Activated naive CD4-positive, alpha-beta T cell treated with anti-CD3 and anti-CD28 coated beads, Interleukin-2, amount 50 U/mL, for 72 hours (primary cell): ENCODE data around the gene TOMM40L. TPM values are rescaled to one million over a fixed set of nuclear protein-coding genes. Genes with fewer than 3 reads are reported as not detected.

Experiments used
- ATAC-seq, 2 donors: fragments of 150-1000 bp; cut with Tn5 transposase; 2 replicates each; pipeline ENCODE4 v1.10.0; 2021; ENCODE audit warnings: mild to moderate bottlenecking in 2 of 2, moderate library complexity in 2 of 2
- DNase-seq, 2 donors: peaks; one replicate each; pipeline ENCODE4 v3.0.0; 2021 to 2022; ENCODE audit warnings: low spot score in 2 of 2
- H3K27ac Mint-ChIP-seq, 2 donors: one replicate each; pipeline ENCODE4 v1.8.0; 2022; ENCODE audit warnings: mild to moderate bottlenecking in 2 of 2, mixed read lengths in 2 of 2
- H3K36me3 Mint-ChIP-seq, 2 donors: one replicate each; pipeline ENCODE4 v1.8.0; 2022; ENCODE audit warnings: mixed read lengths in 2 of 2
- H3K9me3 Mint-ChIP-seq, 2 donors: one replicate each; pipeline ENCODE4 v1.8.0; 2022; ENCODE audit warnings: mixed read lengths in 2 of 2
- total RNA-seq, 2 donors: library from RNA; stranded (reverse); gene quantifications; one replicate each; pipeline ENCODE4 v1.2.3, GENCODE V29; 2022

The TOMM40L gene
- total RNA-seq, 2 donors from 2014 or later: 13.3 to 17.7 TPM

DNA sequence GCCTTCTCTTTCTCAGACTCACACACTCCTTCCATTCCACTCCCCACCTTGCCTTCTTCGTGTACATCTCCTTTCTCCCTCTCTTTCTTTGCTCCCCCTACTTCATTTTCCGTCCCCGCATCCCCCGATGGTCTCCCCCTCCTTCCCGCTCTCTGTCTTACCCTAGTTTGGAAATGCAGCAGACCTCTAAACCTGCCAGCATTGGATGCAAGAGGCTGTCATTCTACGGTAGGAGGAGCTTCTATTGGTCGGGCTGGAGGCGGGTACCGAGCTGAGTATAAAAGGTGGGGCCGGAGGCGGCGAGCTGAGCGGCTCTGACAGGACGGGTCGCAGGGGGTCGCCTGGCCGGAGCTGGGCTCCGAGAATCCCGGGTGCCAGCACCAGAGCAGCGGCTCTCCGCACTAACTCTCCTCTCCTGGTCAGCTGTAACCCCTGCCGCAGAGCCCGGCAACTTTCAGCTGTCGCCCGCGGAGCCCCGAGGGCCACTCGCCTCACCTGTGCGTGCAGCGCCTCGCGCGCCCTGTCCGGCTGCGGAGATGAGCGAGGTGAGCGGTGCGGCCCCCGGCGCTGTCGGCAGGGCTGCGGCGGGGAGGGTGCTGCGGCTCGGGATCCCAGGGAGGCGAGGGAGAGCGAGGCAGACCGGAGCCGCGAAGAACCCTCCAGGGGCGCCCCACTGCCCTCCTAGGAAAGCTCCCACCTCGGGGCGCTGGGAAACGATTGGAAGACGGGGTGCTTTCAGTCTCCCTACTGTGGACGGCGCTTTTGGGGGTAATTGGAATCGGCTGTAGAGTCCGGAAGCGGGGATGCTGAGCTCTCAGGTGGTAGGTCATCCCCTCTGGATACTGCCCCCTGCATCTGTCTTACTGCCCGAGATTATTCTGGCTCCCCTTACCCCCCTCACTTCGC is 32.8 kb downstream of the TOMM40L start, which contains the start of gene PCP4L1:
Gene PCP4L1 (plus strand): TSS at position 307 of the 906 bp plus-strand sequence. CDS start 230 bp downstream, at position 537.
- DNase-seq (peak in 1 of 2 donors; percentile 58), ATAC-seq (peak; percentile 94 to 95)
- H3K36me3 Mint-ChIP-seq: peaks cover 27 to 34% of the 10 kb centered on the region in 2 donors
- peaks cover 9 to 16% of the 10 kb centered on the region in 2 donors for H3K9me3 Mint-ChIP-seq
- H3K27ac Mint-ChIP-seq: no peak within 1 kb of the TSS

GRCh38 chr1:161259345-161259702 is 33.5 kb downstream of the TOMM40L start:
- DNase-seq: no peak
- Mint-ChIP-seq H3K27ac (no peak overlapping the region), H3K36me3 (peaks cover 27 to 34% of the 10 kb centered on the region in 2 donors), H3K9me3 (peaks cover 9 to 16% of the 10 kb centered on the region in 2 donors)
- no peak for ATAC-seq

DNA sequence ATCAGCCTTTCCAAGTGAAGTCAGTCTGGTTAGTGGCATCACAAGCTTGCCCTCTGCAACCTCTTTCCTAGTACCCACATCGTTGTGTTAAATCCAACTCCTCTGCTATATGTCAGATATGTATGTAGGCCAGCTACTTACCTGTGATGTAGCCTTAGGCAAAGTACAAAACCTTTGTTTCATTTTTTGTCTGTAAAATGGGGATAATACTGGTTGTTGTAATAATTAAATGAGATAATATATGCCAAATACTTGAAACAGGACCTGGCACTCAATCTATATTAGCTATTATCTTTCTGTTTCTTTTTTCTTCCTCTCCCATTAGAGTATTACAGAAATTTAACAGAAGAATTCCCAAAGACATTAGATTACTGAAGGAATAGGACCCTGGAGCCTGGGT is 33.9 kb downstream of the TOMM40L start:
- Mint-ChIP-seq H3K27ac (no peak overlapping the region), H3K9me3 (peaks cover 9 to 16% of the 10 kb centered on the region in 2 donors), H3K36me3 (peaks cover 27 to 34% of the 10 kb centered on the region in 2 donors)
- DNase-seq (no peak), ATAC-seq (no peak)

DNA sequence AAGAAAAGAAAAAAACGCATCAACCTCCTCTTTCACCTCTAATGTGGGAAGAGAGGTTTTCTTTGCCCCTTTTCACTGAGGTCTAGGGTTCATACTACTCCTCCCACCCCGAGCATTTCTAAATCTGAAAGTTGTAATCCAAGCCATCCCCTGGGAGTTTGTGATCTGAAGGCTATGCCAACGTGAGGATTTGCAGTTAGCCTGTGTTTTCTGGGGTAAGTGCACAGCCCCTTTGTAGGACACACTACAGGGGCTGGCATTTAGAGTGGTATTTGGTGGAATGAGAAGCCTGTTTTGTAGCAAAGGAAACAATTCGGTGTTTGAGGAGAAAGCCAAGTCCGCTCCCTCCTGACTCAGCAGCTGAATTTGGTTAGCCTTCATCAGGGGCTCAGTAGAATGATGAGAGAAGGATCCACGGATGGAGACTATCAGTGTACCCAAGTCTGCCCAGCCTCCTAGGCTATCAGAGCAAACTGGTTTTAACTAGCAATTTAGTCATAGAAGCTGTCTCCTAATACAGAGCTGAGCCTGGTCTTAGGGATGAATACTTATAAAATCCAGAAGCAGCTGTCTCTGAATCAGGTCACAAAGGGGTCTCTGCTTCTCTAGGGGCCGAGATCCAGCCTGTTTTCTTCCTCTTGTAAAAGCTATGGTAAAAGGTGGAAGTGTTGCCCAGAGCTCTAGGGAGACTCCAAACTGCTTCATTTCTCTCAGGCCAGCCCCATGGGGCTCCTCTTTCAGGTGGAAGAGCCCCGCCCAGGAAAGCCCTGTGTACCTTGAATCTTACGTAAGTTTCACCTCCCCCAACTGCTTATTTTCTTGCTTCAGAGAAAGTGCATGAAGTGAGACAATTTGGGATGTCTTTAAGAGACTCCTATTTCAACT is 34.8 kb downstream of the TOMM40L start:
- ATAC-seq: no peak
- H3K36me3 Mint-ChIP-seq: peaks cover 27 to 29% of the 10 kb centered on the region in 2 donors
- no peak overlapping the region for H3K27ac Mint-ChIP-seq
- no peak for DNase-seq
- peaks cover 7 to 13% of the 10 kb centered on the region in 2 donors for H3K9me3 Mint-ChIP-seq

DNA sequence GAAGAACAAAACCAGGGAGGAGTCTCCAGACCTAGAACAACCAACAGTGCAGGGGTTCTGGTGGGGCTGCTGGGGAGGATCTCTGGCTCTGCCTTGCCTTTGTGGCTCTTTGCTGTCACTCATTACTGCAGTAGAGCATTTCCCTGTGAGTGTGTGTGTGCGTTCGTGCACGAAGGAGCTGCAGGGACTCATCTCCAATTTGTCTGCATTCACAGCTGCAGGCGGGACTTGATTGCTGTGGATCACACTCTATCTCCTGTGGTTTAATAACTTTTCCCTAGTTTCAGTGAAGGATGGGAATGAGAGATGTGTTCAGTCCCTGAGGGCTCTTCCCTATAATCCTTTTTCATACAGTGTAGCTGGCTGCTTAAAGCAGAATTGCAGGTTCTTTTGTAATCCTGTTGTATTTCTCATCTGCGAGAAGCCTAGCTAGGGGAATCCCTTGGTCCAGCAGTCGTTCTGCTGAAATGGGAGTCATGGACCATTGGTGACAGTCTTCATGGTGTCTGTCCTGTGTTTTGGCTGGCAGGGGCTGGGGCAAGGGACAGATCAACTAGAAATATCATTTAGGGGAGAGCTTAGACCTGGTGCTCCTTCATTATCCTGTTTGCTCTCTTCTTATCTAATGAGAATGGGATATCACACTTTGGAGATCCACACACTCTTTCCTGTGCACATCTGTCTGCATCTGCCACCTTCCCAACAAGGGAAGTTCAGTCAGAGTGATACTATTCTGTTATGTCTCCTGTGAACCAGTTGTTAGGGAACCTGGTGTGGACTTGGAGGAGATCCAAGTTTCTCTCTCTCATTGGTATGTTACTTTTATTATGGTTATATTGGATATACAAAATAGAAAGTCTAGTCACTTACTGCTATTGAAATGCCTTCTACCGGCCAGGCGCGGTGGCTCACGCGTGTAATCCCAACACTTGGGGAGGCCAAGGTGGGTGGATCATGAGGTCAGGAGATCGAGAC is 35.7 kb downstream of the TOMM40L start:
- ATAC-seq (no peak), DNase-seq (no peak)
- peaks cover 21 to 25% of the 10 kb centered on the region in 2 donors for H3K36me3 Mint-ChIP-seq
- H3K27ac Mint-ChIP-seq: no peak overlapping the region
- peaks cover 5 to 11% of the 10 kb centered on the region in 2 donors for H3K9me3 Mint-ChIP-seq

GRCh38 chr1:161265305-161265704 is 39.4 kb downstream of the TOMM40L start:
- DNase-seq: no peak
- no peaks in the 10 kb centered on the region for H3K9me3 Mint-ChIP-seq
- H3K27ac Mint-ChIP-seq: no peak overlapping the region
- no peak for ATAC-seq
- peaks cover 0 to 3% of the 10 kb centered on the region in 2 donors for H3K36me3 Mint-ChIP-seq

- no peak for DNase-seq
- no peaks in the 10 kb centered on the region for H3K36me3 Mint-ChIP-seq
- H3K27ac Mint-ChIP-seq: no peak overlapping the region
- H3K9me3 Mint-ChIP-seq: no peaks in the 10 kb centered on the region
- no peak for ATAC-seq
Observed at GRCh38 chr1:161266202-161266601, 40.3 kb downstream of the TOMM40L start.

DNA sequence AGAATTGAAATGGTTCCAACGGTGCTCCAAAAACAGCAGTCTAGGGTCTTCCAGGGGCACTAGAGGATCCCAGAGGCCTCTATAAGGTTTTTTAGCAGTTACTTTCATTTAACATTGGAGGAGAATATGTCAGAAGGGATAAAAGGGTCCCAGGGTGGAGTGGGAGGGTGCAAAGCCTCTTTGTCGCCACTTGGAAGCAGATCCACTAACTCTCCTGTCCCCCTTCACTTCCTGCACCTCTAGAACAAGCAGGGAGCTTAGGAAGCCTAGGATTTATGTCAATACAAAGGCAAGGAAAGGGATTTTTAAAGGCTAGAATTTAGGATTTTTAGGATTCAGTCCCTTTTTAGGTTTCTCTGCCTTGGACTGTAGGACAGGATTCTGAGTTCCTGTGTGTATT is 41.0 kb downstream of the TOMM40L start:
- DNase-seq (no peak), ATAC-seq (no peak)
- no peak overlapping the region for H3K27ac Mint-ChIP-seq
- no peaks in the 10 kb centered on the region for H3K36me3 Mint-ChIP-seq
- no peaks in the 10 kb centered on the region for H3K9me3 Mint-ChIP-seq

- Mint-ChIP-seq H3K36me3 (no peaks in the 10 kb centered on the region), H3K27ac (no peak overlapping the region), H3K9me3 (no peaks in the 10 kb centered on the region)
- DNase-seq (no peak), ATAC-seq (no peak)
Observed at GRCh38 chr1:161267321-161267720, 41.5 kb downstream of the TOMM40L start.

DNA sequence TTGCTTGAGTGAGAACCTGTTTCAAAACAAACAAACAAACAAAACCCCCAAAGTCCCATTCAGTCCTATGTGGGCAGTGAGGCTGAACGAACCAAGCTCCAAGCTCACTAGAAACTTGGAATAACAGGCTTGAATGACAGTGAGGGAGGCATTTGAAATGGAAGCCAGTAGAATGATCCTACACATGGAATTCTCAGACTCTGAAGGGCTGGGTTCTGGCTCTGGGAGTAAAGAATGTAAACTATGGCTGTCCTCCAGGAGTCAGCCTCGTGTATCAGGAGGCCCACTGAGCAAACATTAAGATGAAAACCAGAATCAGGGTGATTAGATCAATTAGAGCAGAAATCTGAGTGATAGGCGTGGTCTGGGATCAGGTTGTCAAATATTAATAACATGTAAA is 47.5 kb downstream of the TOMM40L start:
- no peak for DNase-seq
- H3K36me3 Mint-ChIP-seq: no peaks in the 10 kb centered on the region
- no peaks in the 10 kb centered on the region for H3K9me3 Mint-ChIP-seq
- no peak overlapping the region for H3K27ac Mint-ChIP-seq
- ATAC-seq: no peak

DNA sequence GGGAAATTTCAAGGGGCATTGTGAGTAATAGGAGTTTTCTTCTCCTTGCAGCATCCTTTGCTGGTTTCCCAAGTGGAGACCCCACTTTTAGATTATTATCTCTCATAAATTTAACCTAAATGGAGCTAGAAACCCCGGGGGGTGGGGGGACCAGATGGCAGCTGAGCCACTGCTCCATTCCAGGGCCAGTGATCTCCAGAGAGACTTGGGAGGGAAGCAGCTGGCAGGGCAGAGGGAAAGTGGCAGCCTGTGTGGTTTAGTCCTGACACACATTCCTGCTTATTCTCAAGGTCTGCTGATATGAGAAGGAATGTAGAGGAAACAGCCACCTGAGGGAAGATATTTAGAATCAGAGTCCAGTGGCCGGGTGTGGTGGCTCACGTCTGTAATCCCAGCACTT is 49.0 kb downstream of the TOMM40L start:
- no peak for DNase-seq
- Mint-ChIP-seq H3K9me3 (no peaks in the 10 kb centered on the region), H3K36me3 (no peaks in the 10 kb centered on the region), H3K27ac (no peak overlapping the region)
- no peak for ATAC-seq

Other genes with a start within 250 kb of the TOMM40L start
- gene F11R, start 204.9 kb upstream of the TOMM40L start, total RNA-seq: 10 to 100 TPM; 26.0 to 63.6 TPM
- 10 to 100 TPM; 59.3 to 66.8 TPM for gene TSTD1, start 187.1 kb upstream of the TOMM40L start, total RNA-seq
- gene USF1, start 180.1 kb upstream of the TOMM40L start, total RNA-seq: 10 to 100 TPM; 50.8 to 90.6 TPM
- gene ARHGAP30, start 156.2 kb upstream of the TOMM40L start, total RNA-seq: 100 to 1,000 TPM; 116 to 180 TPM
- under 1 TPM in 1 of 2 donors, not detected in 1; 0.16 TPM for gene NECTIN4, start 136.5 kb upstream of the TOMM40L start, total RNA-seq
- 1 to 10 TPM in 1 of 2 donors, not detected in 1; 2.2 TPM for gene KLHDC9, start 127.7 kb upstream of the TOMM40L start, total RNA-seq
- 100 to 1,000 TPM in 1 of 2 donors, 10 to 100 TPM in 1; 95.3 to 156 TPM for gene PFDN2, start 108.0 kb upstream of the TOMM40L start, total RNA-seq
- 10 to 100 TPM; 59.0 to 82.9 TPM for gene NIT1, start 108.0 kb upstream of the TOMM40L start, total RNA-seq
- 10 to 100 TPM; 40.1 to 41.8 TPM for gene DEDD, start 93.4 kb upstream of the TOMM40L start, total RNA-seq
- gene UFC1, start 72.1 kb upstream of the TOMM40L start, total RNA-seq: 100 to 1,000 TPM in 1 of 2 donors, 10 to 100 TPM in 1; 95.8 to 239 TPM
- 10 to 100 TPM; 30.3 to 60.3 TPM for gene USP21, start 66.6 kb upstream of the TOMM40L start, total RNA-seq
- gene PPOX, start 59.6 kb upstream of the TOMM40L start, total RNA-seq: 10 to 100 TPM; 28.2 to 41.0 TPM
- 10 to 100 TPM; 39.0 to 92.4 TPM for gene B4GALT3, start 48.6 kb upstream of the TOMM40L start, total RNA-seq
- gene ADAMTS4, start 27.0 kb upstream of the TOMM40L start, total RNA-seq: 1 to 10 TPM; 2.7 to 4.2 TPM
- gene NDUFS2, start 23.7 kb upstream of the TOMM40L start, total RNA-seq: 100 to 1,000 TPM; 115 to 126 TPM
- 1 to 10 TPM in 1 of 2 donors, under 1 TPM in 1; 0.49 to 7.4 TPM for gene FCER1G, start 10.8 kb upstream of the TOMM40L start, total RNA-seq
- not detected for gene APOA2, start 2.4 kb upstream of the TOMM40L start, total RNA-seq
- gene NR1I3, start 12.1 kb downstream of the TOMM40L start, total RNA-seq: not detected
- gene PCP4L1, start 32.7 kb downstream of the TOMM40L start, total RNA-seq: under 1 TPM in 1 of 2 donors, not detected in 1; 0.97 TPM
- 1 to 10 TPM; 6.4 to 7.1 TPM for gene MPZ, start 83.9 kb downstream of the TOMM40L start, total RNA-seq
- 100 to 1,000 TPM; 179 to 207 TPM for gene SDHC, start 88.3 kb downstream of the TOMM40L start, total RNA-seq
- gene CFAP126, start 141.8 kb downstream of the TOMM40L start, total RNA-seq: not detected